A673 (cell line): ENCODE results near the gene OMD. TPM values are rescaled to one million over a fixed set of nuclear protein-coding genes. Genes with fewer than 3 reads are reported as not detected.

ENCODE experiments used
- BruUV-seq: library from RNA; stranded (reverse); fragments of 400-500 nt; replicated peaks from 2 replicates; lab custom pipeline; 2021; lab: Mats Ljungman, UMichigan
- CTCF ChIA-PET: fragments of 300-600 bp; sonication (Branson Sonifier 250); formaldehyde crosslinking; loops from one replicate; lab custom pipeline; 2022; ENCODE audit warnings: antibody characterized with exemption; lab: Charles Lee
- POLR2A ChIA-PET: fragments of 300-600 bp; sonication (Branson Sonifier 250); formaldehyde crosslinking; loops from one replicate; lab custom pipeline; 2022; ENCODE audit warnings: antibody characterized with exemption; ENCODE audit not compliant: low non-redundant PET; lab: Charles Lee
- DNase-seq: peaks from one replicate; pipeline ENCODE4 v3.0.0-alpha.2; 2015; ENCODE audit warnings: low spot score
- H3K27ac ChIP-seq: fragments of 200-600 bp; sonication (generic); 2 replicates; pipeline ENCODE4 v1.5.1; 2016; ENCODE audit warnings: mixed run types, low read depth, mild to moderate bottlenecking, mixed read lengths, antibody characterized with exemption, low read length; ENCODE audit not compliant: poor library complexity, severe bottlenecking
- H3K27me3 ChIP-seq: fragments of 200-600 bp; sonication (generic); replicated peaks from 2 replicates; pipeline ENCODE4 v1.6.1; 2017; ENCODE audit warnings: mixed run types, low read depth, mild to moderate bottlenecking, mixed read lengths, antibody characterized with exemption, low read length; ENCODE audit not compliant: insufficient read depth, poor library complexity
- H3K36me3 ChIP-seq: fragments of 200-600 bp; sonication (generic); 2 replicates; pipeline ENCODE4 v1.6.1; 2016; ENCODE audit warnings: mixed run types, mild to moderate bottlenecking, mixed read lengths, antibody characterized with exemption, low read length; ENCODE audit not compliant: insufficient read depth, poor library complexity, severe bottlenecking
- H3K4me1 ChIP-seq: fragments of 200-600 bp; sonication (generic); 2 replicates; pipeline ENCODE4 v1.6.1; 2017; ENCODE audit warnings: mixed run types, mild to moderate bottlenecking, mixed read lengths, antibody characterized with exemption, low read length; ENCODE audit not compliant: insufficient read depth, poor library complexity, severe bottlenecking
- H3K4me3 ChIP-seq: fragments of 200-600 bp; sonication (generic); 2 replicates; pipeline ENCODE4 v1.5.1; 2016; ENCODE audit warnings: low read depth, mixed run types, mild to moderate bottlenecking, mixed read lengths, low read length; ENCODE audit not compliant: poor library complexity, severe bottlenecking
- H3K9me3 ChIP-seq: fragments of 200-600 bp; sonication (generic); 2 replicates; pipeline ENCODE4 v1.6.1; 2016; ENCODE audit warnings: mixed run types, low read depth, mild to moderate bottlenecking, mixed read lengths, antibody characterized with exemption, low read length; ENCODE audit not compliant: poor library complexity, severe bottlenecking
- EZH2 ChIP-seq: fragments of 200-600 bp; sonication (generic); IDR thresholded peaks from 2 replicates; pipeline ENCODE4 v1.6.1; 2017; ENCODE audit warnings: borderline replicate concordance, low read depth, mild to moderate bottlenecking, mixed read lengths, antibody characterized with exemption, low read length; ENCODE audit not compliant: poor library complexity, severe bottlenecking
- intact Hi-C: fragments of 100-400 bp; cut with micrococcal nuclease; formaldehyde crosslinking; loops from one replicate; pipeline ENCODE4 v1.10.0; 2022; ENCODE audit not compliant: unreplicated experiment
- total RNA-seq: library from RNA; stranded (reverse); gene quantifications from 2 replicates; pipeline ENCODE4 v1.2.3, GENCODE V29; 2021
- TF ChIP-seq, protein P1 (sequence below): fragments of 300-800, 200-600 bp; sonication (generic); conservative IDR thresholded peaks from 2 replicates; pipeline ENCODE4 v1.5.1; 2017; ENCODE audit warnings: low read depth, mild to moderate bottlenecking, antibody characterized with exemption, low read length, moderate library complexity, mixed read lengths

The OMD gene
- total RNA-seq, 1 experiment from 2014 or later = not detected

DNA sequence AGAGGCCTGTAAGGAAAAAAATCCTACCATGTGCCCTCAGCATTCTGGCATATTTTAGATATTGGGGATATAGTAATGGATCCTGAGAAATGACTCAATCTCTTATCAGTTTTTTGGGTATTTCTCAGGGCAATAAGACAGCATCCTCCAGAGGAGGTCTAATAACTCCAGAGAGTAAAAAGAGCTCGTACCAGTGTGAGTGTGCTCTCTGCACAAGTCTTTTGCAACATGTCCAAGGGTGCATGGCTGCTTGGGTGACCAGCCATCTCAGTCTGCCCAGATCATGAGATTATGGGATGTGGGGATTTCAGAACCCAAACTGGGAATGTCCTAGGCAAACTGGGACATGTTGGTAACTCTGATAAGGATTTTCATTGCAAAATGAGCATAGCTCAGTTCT is 42.8 kb upstream of the OMD start:
- no peak for TF ChIP-seq EZH2
- TF ChIP-seq, protein P1, sequence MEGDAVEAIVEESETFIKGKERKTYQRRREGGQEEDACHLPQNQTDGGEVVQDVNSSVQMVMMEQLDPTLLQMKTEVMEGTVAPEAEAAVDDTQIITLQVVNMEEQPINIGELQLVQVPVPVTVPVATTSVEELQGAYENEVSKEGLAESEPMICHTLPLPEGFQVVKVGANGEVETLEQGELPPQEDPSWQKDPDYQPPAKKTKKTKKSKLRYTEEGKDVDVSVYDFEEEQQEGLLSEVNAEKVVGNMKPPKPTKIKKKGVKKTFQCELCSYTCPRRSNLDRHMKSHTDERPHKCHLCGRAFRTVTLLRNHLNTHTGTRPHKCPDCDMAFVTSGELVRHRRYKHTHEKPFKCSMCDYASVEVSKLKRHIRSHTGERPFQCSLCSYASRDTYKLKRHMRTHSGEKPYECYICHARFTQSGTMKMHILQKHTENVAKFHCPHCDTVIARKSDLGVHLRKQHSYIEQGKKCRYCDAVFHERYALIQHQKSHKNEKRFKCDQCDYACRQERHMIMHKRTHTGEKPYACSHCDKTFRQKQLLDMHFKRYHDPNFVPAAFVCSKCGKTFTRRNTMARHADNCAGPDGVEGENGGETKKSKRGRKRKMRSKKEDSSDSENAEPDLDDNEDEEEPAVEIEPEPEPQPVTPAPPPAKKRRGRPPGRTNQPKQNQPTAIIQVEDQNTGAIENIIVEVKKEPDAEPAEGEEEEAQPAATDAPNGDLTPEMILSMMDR = no peak
- intact Hi-C loops = no loop called here
- Histone ChIP-seq H3K4me3 (no peak overlapping the region), H3K4me1 (no peaks in the 10 kb centered on the region), H3K27me3 (no peaks in the 10 kb centered on the region), H3K9me3 (no peaks in the 10 kb centered on the region), H3K36me3 (no peaks in the 10 kb centered on the region), H3K27ac (no peak overlapping the region)
- DNase-seq = no peak
- CTCF ChIA-PET = no interaction called here
- BruUV-seq = no TSS peak
- POLR2A ChIA-PET = no interaction called here

DNA sequence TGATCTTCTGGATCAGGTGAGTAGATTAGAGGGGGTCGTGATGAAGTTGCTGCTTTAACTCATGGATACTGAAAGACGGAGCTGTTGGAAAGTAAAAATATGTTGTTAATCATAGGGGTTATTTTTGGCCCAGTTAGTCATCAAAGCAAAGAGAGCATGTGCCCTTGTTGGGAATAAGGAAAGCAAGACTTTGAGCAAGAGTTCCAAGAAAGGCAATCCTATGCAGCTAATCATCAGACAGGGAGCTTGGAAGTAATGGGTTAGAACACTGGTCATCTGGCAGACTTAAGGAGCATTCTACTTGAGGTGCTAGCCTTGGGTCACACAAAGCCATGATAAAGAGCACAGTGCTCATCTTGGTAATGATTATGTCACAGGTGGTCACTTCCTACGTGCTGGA is 39.7 kb upstream of the OMD start:
- POLR2A ChIA-PET = no interaction called here

DNA sequence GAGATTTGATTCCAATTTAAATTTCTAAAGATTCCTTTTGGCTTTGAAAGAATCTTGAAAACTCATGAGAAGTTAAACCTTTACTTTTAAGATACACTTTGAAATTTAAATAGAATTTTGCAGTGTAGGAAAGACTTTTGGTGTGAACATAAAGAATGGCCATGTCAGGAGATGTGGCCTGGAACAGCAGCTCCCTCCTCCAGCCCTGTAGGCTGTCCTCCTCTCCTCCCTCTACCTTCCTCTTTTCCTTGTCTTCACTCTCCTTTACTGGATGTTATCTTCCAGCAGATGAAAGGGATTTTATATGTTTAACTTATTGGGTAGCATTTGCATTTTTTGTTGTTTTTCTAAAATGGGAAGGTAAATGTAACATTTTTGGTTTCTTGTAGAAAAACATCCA is 39.1 kb upstream of the OMD start:
- no peaks in the 10 kb centered on the region for H3K4me1 ChIP-seq
- H3K36me3 ChIP-seq = no peaks in the 10 kb centered on the region
- no TSS peak for BruUV-seq
- H3K27me3 ChIP-seq = no peaks in the 10 kb centered on the region
- ChIA-PET POLR2A (no interaction called here), CTCF (no interaction called here)
- intact Hi-C loops = no loop called here
- DNase-seq = no peak
- TF ChIP-seq, protein P1 = no peak
- no peak for TF ChIP-seq EZH2
- no peak overlapping the region for H3K4me3 ChIP-seq
- H3K27ac ChIP-seq = no peak overlapping the region
- H3K9me3 ChIP-seq = no peaks in the 10 kb centered on the region

More for the DNA sequence above, 39.7 kb upstream of the OMD start:
- Histone ChIP-seq H3K27ac (no peak overlapping the region), H3K4me1 (no peaks in the 10 kb centered on the region), H3K36me3 (no peaks in the 10 kb centered on the region), H3K27me3 (no peaks in the 10 kb centered on the region), H3K9me3 (no peaks in the 10 kb centered on the region), H3K4me3 (no peak overlapping the region)
- CTCF ChIA-PET = no interaction called here
- no peak for DNase-seq
- TF ChIP-seq, protein P1 = no peak
- TF ChIP-seq EZH2 = no peak
- BruUV-seq = no TSS peak
- intact Hi-C loops = no loop called here
